Measurements from ENCODE around the gene NIPAL3.

- no peak for TF ChIP-seq CTCF (conservative IDR thresholded peaks at IDR 0.05; ENCODE audit: low read depth, low read length)
- TF ChIP-seq EZH2 (IDR thresholded peaks at IDR 0.05; ENCODE audit: borderline replicate concordance, low read depth, low read length, poor library complexity, severe bottlenecking) = no peak
These were observed 34.3 kb upstream of the NIPAL3 start for GRCh38 chr1:24381256-24381655.
